Spleen (tissue), 7 donors: ENCODE measurements around the gene ARHGAP22.

Experiments used
- CTCF ChIP-seq, 11 experiments: fragments of 200-600 bp in 7 of 11; fragments of 450-650 bp in 4 of 11; sonication (generic) in 4 of 11; IDR thresholded peaks in 8 of 11; conservative IDR thresholded peaks in 3 of 11; 1 replicate in 7 of 11; 2 replicates in 4 of 11; pipeline versions ENCODE4 v1.4.0 to v1.8.0; 2016 to 2021; ENCODE audit warnings: antibody characterized with exemption in 11 of 11, inconsistent platforms in 4 of 11, mild to moderate bottlenecking in 1 of 11
- POLR2A ChIP-seq, 3 donors: fragments of 450-650 bp; IDR thresholded peaks; one replicate each; pipeline ENCODE4 v1.5.1; 2017; ENCODE audit warnings: antibody characterized with exemption in 3 of 3, mild to moderate bottlenecking in 1 of 3
- donor health status: DM: no; HTN: no; CAD: no; lungs with moderate emphysema.
- donor health status: DM: no; HTN: no; CAD: no.
- donor health status: DM: no; HTN: no; CAD: no.

- TF ChIP-seq CTCF (IDR thresholded peaks at IDR 0.05 in 8 of 11, conservative IDR thresholded peaks at IDR 0.05 in 3 of 11) (no peak), POLR2A (IDR thresholded peaks at IDR 0.05) (no peak)
Measured at GRCh38 chr10:48634198-48634983, 29.5 kb upstream of the ARHGAP22 start.
